WTC11 (cell line): ENCODE results near the gene PLD5. TPM values are rescaled to one million over a fixed set of nuclear protein-coding genes. Genes with fewer than 3 reads are reported as not detected.
"Not testable (repeated sequence)": the region's sequence is repeated elsewhere in the genome, so short reads cannot be mapped to it uniquely, and the experiment has no call there.

Source experiments
- ATAC-seq: fragments of 200-7000 bp; cut with Tn5 transposase; 2 replicates; pipeline ENCODE4 v1.10.0; 2021; ENCODE audit warnings: mild to moderate bottlenecking, moderate library complexity
- CTCF ChIA-PET: fragments of 300-600 bp; sonication (Branson Sonifier 250); formaldehyde crosslinking; loops from one replicate; lab custom pipeline; 2021; ENCODE audit warnings: antibody characterized with exemption; lab: Charles Lee
- POLR2A ChIA-PET: fragments of 350-600 bp; sonication (Branson Sonifier 250); formaldehyde crosslinking; loops from one replicate; lab custom pipeline; 2021; ENCODE audit warnings: antibody characterized with exemption; lab: Charles Lee
- DNase-seq: peaks from one replicate; pipeline ENCODE4 v3.0.0; 2021; ENCODE audit warnings: low spot score
- H3K27ac Mint-ChIP-seq: 2 replicates; pipeline ENCODE4 v1.8.0; 2021; ENCODE audit warnings: mixed read lengths
- H3K27me3 Mint-ChIP-seq: 2 replicates; pipeline ENCODE4 v1.8.0; 2021; ENCODE audit warnings: low read depth, mild to moderate bottlenecking, moderate library complexity, mixed read lengths
- H3K36me3 Mint-ChIP-seq: 2 replicates; pipeline ENCODE4 v1.8.0; 2021; ENCODE audit warnings: mixed read lengths
- H3K4me1 Mint-ChIP-seq: 2 replicates; pipeline ENCODE4 v1.8.0; 2022; ENCODE audit warnings: mixed read lengths
- H3K4me3 Mint-ChIP-seq: 2 replicates; pipeline ENCODE4 v1.8.0; 2021; ENCODE audit warnings: mild to moderate bottlenecking, moderate library complexity, mixed read lengths
- H3K9me3 Mint-ChIP-seq: 2 replicates; pipeline ENCODE4 v1.8.0; 2021; ENCODE audit warnings: mixed read lengths
- ARID4B ChIP-seq: sonication (generic); formaldehyde crosslinking; IDR thresholded peaks from 2 replicates; pipeline ENCODE4 v1.8.0; 2023; ENCODE audit warnings: missing genetic modification reagents, mild to moderate bottlenecking, borderline replicate concordance
- ATF6 ChIP-seq: sonication (generic); formaldehyde crosslinking; IDR thresholded peaks from 2 replicates; pipeline ENCODE4 v1.8.1; 2023; ENCODE audit warnings: mild to moderate bottlenecking, missing genetic modification reagents
- CBFB ChIP-seq: sonication (generic); formaldehyde crosslinking; IDR thresholded peaks from 2 replicates; pipeline ENCODE4 v1.8.1; 2022; ENCODE audit warnings: mild to moderate bottlenecking, low read depth, missing genetic modification reagents
- ELF4 ChIP-seq: sonication (generic); formaldehyde crosslinking; IDR thresholded peaks from 2 replicates; pipeline ENCODE4 v1.8.1; 2022; ENCODE audit warnings: low read depth, mild to moderate bottlenecking, moderate library complexity, missing genetic modification reagents
- EMX1 ChIP-seq: fragments of 250-450 bp; sonication (Bioruptor Pico); IDR thresholded peaks from 2 replicates; pipeline ENCODE4 v1.8.0; 2021; ENCODE audit warnings: mild to moderate bottlenecking
- JAZF1 ChIP-seq: fragments of 250-450 bp; sonication (Bioruptor Pico); IDR thresholded peaks from 2 replicates; pipeline ENCODE4 v1.9.0; 2021; ENCODE audit warnings: moderate library complexity, mild to moderate bottlenecking, inconsistent platforms
- JUN ChIP-seq: sonication (generic); formaldehyde crosslinking; IDR thresholded peaks from 2 replicates; pipeline ENCODE4 v1.8.0; 2023; ENCODE audit warnings: mild to moderate bottlenecking, missing genetic modification reagents
- MYBL2 ChIP-seq: sonication (generic); formaldehyde crosslinking; IDR thresholded peaks from 2 replicates; pipeline ENCODE4 v1.8.1; 2023; ENCODE audit warnings: mild to moderate bottlenecking, moderate library complexity, missing genetic modification reagents
- PRDM15 ChIP-seq: sonication (generic); formaldehyde crosslinking; IDR thresholded peaks from 2 replicates; pipeline ENCODE4 v1.8.0; 2022; ENCODE audit warnings: missing genetic modification reagents
- USF1 ChIP-seq: sonication (generic); formaldehyde crosslinking; IDR thresholded peaks from 2 replicates; pipeline ENCODE4 v1.8.0; 2022; ENCODE audit warnings: mild to moderate bottlenecking, missing genetic modification reagents
- ZNF138 ChIP-seq: sonication (generic); formaldehyde crosslinking; conservative IDR thresholded peaks from 2 replicates; pipeline ENCODE4 v1.8.1; 2022; ENCODE audit warnings: mild to moderate bottlenecking, moderate library complexity, missing genetic modification reagents
- ZNF416 ChIP-seq: fragments of 250-450 bp; sonication (Bioruptor Pico); IDR thresholded peaks from 2 replicates; pipeline ENCODE4 v1.9.0; 2021; ENCODE audit warnings: mild to moderate bottlenecking, inconsistent platforms
- ZNF512 ChIP-seq: sonication (generic); formaldehyde crosslinking; IDR thresholded peaks from 2 replicates; pipeline ENCODE4 v1.8.1; 2022; ENCODE audit warnings: missing genetic modification reagents, borderline replicate concordance
- ZNF532 ChIP-seq: fragments of 250-450 bp; sonication (Bioruptor Pico); IDR thresholded peaks from 2 replicates; pipeline ENCODE4 v1.9.0; 2021; ENCODE audit warnings: mild to moderate bottlenecking, borderline replicate concordance
- total RNA-seq: library from RNA; stranded (reverse); gene quantifications from 3 replicates; pipeline ENCODE4 v1.2.3, GENCODE V29; 2021

Gene PLD5
- total RNA-seq, 1 experiment from 2014 or later: 6.4 TPM

- Mint-ChIP-seq H3K27me3 (no peaks in the 10 kb centered on the region), H3K36me3 (peaks cover 17% of the 10 kb centered on the region), H3K4me3 (no peak overlapping the region)
- TF ChIP-seq USF1: no peak
- TF ChIP-seq MYBL2: no peak
- no peak for TF ChIP-seq CBFB
- TF ChIP-seq ZNF512 (CRISPR knock-in tag): no peak
- TF ChIP-seq EMX1 (CRISPR knock-in tag): no peak
- no peak for TF ChIP-seq ZNF416 (CRISPR knock-in tag)
- TF ChIP-seq JUN (CRISPR knock-in tag): no peak
- no peak for TF ChIP-seq ATF6
- TF ChIP-seq ZNF138 (CRISPR knock-in tag): no peak
- TF ChIP-seq ARID4B (CRISPR knock-in tag): no peak
- no peak for TF ChIP-seq JAZF1 (CRISPR knock-in tag)
- TF ChIP-seq, all 79 proteins: peak for 0
- CTCF ChIA-PET: interaction anchor here (0.9 kb wide), 1 partner anchor 28 kb away, joined by 5 read pairs; no protein-coding TSS in a partner anchor
- Mint-ChIP-seq H3K9me3 (peaks cover 16% of the 10 kb centered on the region), H3K4me1 (no peaks in the 10 kb centered on the region), H3K27ac (no peak overlapping the region)
- DNase-seq (no peak), ATAC-seq (no peak)
- POLR2A ChIA-PET: interaction anchor here (0.6 kb wide), 1 partner anchor 1024 kb away, joined by 3 read pairs; no protein-coding TSS in a partner anchor
Measured at GRCh38 chr1:242100921-242101320, 423.6 kb downstream of the PLD5 start.

- H3K9me3 Mint-ChIP-seq: peaks cover 19% of the 10 kb centered on the region
- H3K36me3 Mint-ChIP-seq: peaks cover 17% of the 10 kb centered on the region
- ATAC-seq, H3K4me3 Mint-ChIP-seq, DNase-seq, H3K27me3 Mint-ChIP-seq, H3K4me1 Mint-ChIP-seq, POLR2A ChIA-PET, CTCF ChIA-PET, H3K27ac Mint-ChIP-seq: not testable (repeated sequence)
Measured at GRCh38 chr1:242097283-242097682, 427.2 kb downstream of the PLD5 start.

- H3K9me3 Mint-ChIP-seq: peaks cover 5% of the 10 kb centered on the region
- no peaks in the 10 kb centered on the region for H3K27me3 Mint-ChIP-seq
- ATAC-seq (no peak), DNase-seq (no peak)
- peaks cover 2% of the 10 kb centered on the region; the same call in 1 of the 2 replicates for H3K36me3 Mint-ChIP-seq
- H3K27ac Mint-ChIP-seq: no peak overlapping the region
- H3K4me3 Mint-ChIP-seq: no peak overlapping the region
- TF ChIP-seq ZNF532 (CRISPR knock-in tag) (no peak), PRDM15 (CRISPR knock-in tag) (peak; percentile 69), ELF4 (CRISPR knock-in tag) (no peak)
- H3K4me1 Mint-ChIP-seq: peaks cover 4% of the 10 kb centered on the region
- CTCF ChIA-PET: no interaction called here
- POLR2A ChIA-PET: no interaction called here
Measured at GRCh38 chr1:242093116-242093515, 431.4 kb downstream of the PLD5 start.
